GM12891 (cell line): ENCODE results near the gene NIN.
A peak's percentile ranks its signal among the peaks of the same experiment; 100 is the strongest.
"Not testable (repeated sequence)": the region's sequence is repeated elsewhere in the genome, so short reads cannot be mapped to it uniquely, and the experiment has no call there.

Experiments used
- DNase-seq: peaks from one replicate; pipeline ENCODE4 v3.0.0; 2011; ENCODE audit warnings: low spot score; ENCODE audit not compliant: insufficient read length
- FAIRE-seq: peaks from 2 replicates; lab custom pipeline; 2011; peaks lifted over from hg19 to GRCh38; lab: Jason Lieb, UNC
- PAX5 ChIP-seq: IDR thresholded peaks from 2 replicates; pipeline ENCODE4 v1.6.1; 2011; ENCODE audit warnings: low read length, moderate library complexity, mild to moderate bottlenecking; ENCODE audit not compliant: insufficient read depth, severe bottlenecking
- POLR2A ChIP-seq: IDR thresholded peaks from 2 replicates; pipeline ENCODE4 v1.6.1; 2011; ENCODE audit warnings: low read depth, low read length, control low read depth
- POLR2AphosphoS5 ChIP-seq: IDR thresholded peaks from 2 replicates; pipeline ENCODE4 v1.6.1; 2011; ENCODE audit warnings: low read depth, low read length, control low read depth
- POU2F2 ChIP-seq: IDR thresholded peaks from 2 replicates; pipeline ENCODE4 v1.6.1; 2011; ENCODE audit warnings: low read depth, mild to moderate bottlenecking, control low read depth, low read length, moderate library complexity
- SPI1 ChIP-seq: IDR thresholded peaks from 2 replicates; pipeline ENCODE4 v1.6.1; 2011; ENCODE audit warnings: low read depth, low read length, control low read depth
- TAF1 ChIP-seq: IDR thresholded peaks from 2 replicates; pipeline ENCODE4 v1.6.1; 2011; ENCODE audit warnings: low read depth, low read length, control low read depth

NIN gene

GRCh38 chr14:50819303-50819702, 11.7 kb downstream of the NIN start:
- TF ChIP-seq SPI1, result 0 out of 2 replicates have a peak, but pooled peaks have one; percentile 5
- not testable (repeated sequence) for FAIRE-seq, DNase-seq

- TF ChIP-seq POLR2A (no peak), POU2F2 (no peak), PAX5 (no peak), POLR2AphosphoS5 (no peak), SPI1 (no peak), TAF1 (no peak)
- DNase-seq (no peak), FAIRE-seq (peak; percentile 48)
Observed at GRCh38 chr14:50816395-50817047, 14.4 kb downstream of the NIN start.

DNA sequence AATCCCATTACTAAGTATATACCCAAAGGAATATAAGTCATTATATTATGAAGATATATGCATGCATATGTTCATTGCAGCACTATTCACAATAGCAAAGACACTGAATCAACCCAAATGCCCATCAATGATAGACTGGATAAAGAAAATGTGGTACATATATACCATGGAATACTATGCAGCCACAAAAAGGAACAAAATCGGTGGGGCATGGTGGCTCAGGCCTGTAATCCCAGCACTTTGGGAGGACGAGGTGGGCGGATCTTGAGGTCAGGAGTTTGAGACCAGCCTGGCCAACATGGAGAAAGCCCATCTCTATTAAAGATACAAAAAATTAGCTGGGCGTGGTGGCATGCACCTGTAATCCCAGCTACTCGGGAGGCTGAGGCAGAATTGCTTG, 15.4 kb downstream of the NIN start:
- FAIRE-seq, DNase-seq: not testable (repeated sequence)

- not testable (repeated sequence) for FAIRE-seq, DNase-seq
Observed at GRCh38 chr14:50815058-50815457, 15.9 kb downstream of the NIN start.

- DNase-seq, result no peak
- TF ChIP-seq TAF1 (no peak), POLR2A (no peak), PAX5 (no peak), POLR2AphosphoS5 (no peak), POU2F2 (no peak), SPI1 (no peak)
- peak; percentile 90 for FAIRE-seq
Observed at GRCh38 chr14:50814161-50814560, 16.8 kb downstream of the NIN start.

DNA sequence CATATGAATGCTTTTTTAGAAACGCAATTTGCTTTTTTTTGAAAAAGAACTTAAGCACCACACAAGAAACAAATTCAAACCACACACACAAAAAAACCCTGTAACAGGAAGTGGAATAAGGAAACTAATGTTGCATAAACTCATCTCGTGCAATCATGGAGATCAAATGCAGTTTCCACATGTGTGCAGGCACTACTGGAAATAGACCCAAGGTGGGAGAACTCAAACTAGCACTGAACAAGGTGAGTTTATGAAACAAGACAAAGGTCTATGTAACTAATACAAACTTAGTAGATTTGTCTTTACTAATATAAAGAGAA, 17.5 kb downstream of the NIN start:
- no peak for TF ChIP-seq POLR2A
- TF ChIP-seq SPI1, result peak; percentile 83

GRCh38 chr14:50812856-50813543, 18.0 kb downstream of the NIN start:
- peak; percentile 84 for TF ChIP-seq POU2F2
- no peak for TF ChIP-seq POLR2AphosphoS5
- TF ChIP-seq TAF1, result no peak
- TF ChIP-seq PAX5, result no peak
- TF ChIP-seq SPI1, result no peak
- FAIRE-seq, result no peak
- DNase-seq, result no peak

More for the DNA sequence above, 17.5 kb downstream of the NIN start:
- peak; percentile 65 for FAIRE-seq
- no peak for DNase-seq

- DNase-seq (no peak), FAIRE-seq (peak; percentile 59)
- peak; percentile 46 for TF ChIP-seq SPI1
- no peak for TF ChIP-seq PAX5
- TF ChIP-seq TAF1, result no peak
- TF ChIP-seq POU2F2, result no peak
- TF ChIP-seq POLR2AphosphoS5, result no peak
- no peak for TF ChIP-seq POLR2A
Observed at GRCh38 chr14:50812180-50812579, 18.8 kb downstream of the NIN start.

- TF ChIP-seq PAX5 (no peak), POLR2AphosphoS5 (no peak), SPI1 (no peak), POU2F2 (no peak), TAF1 (no peak)
- FAIRE-seq (no peak), DNase-seq (no peak)
Observed at GRCh38 chr14:50808053-50808452, 22.9 kb downstream of the NIN start.

DNA sequence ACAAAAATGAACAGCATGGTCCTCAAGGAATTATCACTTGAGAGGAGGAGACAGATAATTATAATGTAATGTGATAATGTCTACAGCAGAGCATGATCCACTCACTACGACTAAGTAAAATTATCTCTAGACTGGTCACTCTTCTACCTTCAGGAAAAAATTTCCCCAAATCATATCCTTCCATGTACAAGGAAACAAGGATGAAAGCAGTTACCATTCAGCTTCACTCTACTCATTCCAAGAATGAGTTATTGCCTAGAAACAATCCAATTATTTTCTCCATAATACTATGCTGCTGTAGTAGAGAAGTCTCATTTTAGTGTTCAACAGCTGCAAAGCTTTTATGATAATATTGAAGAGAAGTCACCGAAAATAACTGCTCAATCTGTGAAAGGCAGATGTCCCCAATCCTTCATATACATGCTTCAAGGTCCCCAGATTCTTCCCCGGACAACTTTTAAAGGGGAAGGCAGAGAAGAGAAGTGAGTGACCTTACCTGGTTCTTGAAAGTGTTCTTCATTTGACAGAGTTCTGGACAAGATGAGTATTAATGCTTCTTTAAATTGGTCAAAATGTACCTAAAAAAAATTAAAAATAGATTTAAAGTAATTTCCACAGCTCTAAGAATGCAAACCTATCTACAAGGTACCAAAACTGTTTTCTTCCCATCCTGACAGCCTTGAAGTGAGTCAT, 24.6 kb downstream of the NIN start:
- TF ChIP-seq TAF1 (no peak), POLR2AphosphoS5 (no peak), PAX5 (no peak), POLR2A (no peak), SPI1 (no peak), POU2F2 (no peak)
- DNase-seq (no peak), FAIRE-seq (no peak)

DNA sequence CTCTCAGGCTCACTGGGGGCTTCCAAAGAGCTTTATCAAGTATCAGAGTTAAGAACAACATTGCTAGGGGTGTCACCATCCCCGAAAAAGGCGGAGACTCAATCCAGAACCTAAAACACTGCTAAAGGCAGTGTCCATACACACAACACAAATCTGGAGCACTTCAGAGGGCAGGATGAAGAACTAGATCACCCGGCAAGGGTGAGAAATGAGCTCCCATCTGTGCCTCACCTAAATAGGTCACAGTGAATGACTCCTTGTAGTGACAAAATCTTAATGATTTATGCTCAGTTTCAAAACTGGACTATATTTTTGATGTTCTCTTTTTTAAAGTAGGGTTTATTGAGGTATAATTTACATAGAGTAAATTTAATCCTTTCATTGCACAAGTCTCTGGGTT, 25.6 kb downstream of the NIN start:
- no peak for DNase-seq
- no peak for FAIRE-seq
- no peak for TF ChIP-seq POU2F2
- no peak for TF ChIP-seq PAX5
- no peak for TF ChIP-seq SPI1
- TF ChIP-seq TAF1, result no peak
- no peak for TF ChIP-seq POLR2AphosphoS5
- TF ChIP-seq POLR2A, result no peak
